Measurements from ENCODE around the gene NRG4.
"Not testable (repeated sequence)": the region's sequence is repeated elsewhere in the genome, so short reads cannot be mapped to it uniquely, and the experiment has no call there.

The NRG4 gene, protein sequence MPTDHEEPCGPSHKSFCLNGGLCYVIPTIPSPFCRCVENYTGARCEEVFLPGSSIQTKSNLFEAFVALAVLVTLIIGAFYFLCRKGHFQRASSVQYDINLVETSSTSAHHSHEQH

DNA sequence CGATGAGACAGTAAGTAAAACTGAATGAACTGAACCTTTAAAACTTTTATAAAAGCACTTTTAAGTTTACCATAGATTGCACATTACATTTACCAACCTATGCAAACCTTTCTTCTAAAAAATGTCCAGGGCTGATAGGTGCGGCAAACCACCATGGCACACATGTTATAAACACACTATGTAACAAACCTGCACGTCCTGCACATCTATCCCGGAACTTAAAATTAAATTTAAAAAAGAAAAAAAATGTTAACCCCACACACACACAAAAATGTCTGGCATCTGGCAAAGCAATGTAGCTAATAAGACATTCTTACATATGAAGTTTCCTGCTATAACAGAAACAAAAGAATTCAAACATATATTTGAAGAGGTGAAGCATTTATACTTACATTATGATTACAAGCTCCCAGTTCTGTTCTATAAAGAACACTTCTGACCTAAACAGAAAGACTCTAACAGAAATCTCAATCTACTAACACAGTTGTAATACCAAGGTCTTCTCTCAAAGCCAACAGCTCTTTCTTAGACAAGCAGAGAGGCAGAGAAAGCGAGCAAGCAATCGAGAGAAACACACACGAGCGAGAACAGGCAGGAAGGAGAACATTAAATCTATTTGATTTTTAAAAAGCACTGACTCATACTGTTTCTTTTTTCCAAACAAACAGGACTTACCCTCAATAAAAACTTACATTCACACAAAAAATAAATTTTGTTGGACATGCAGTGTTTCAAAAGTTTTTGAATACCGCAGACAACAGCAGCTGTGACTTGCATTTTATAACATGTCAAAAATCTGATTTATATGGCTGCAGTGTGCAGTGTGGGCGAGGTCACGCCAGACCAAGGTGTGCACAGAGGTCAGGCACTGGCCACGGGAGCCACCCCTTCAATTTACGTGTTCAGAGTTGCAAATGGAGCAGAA, at the start of gene NRG4:
TSS of gene NRG4 (minus strand) at position 798 of the 925 bp plus-strand sequence. CDS start 1,194 bp downstream, outside the sequence.
- DNase-seq (ENCODE audit: low spot score), result no peak

DNA sequence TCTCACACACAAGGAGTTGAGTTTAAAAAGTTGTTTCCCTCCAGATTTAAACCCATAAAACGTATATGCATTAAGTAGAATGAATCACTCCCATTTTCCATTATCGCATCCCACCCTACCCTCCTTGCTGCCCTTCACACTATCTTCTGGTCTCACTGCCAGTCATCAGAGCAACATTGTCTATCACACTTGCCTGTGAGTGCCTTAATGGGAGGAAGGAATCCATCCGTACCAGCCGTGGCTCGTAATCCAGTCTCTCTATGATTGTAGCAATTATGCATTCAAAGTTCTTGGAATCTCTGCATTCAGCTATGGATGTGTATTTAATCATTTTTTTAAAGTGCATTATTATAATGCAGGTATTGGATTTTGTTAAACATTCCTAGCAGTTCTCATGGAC, 49.5 kb upstream of the NRG4 start:
- no peak for DNase-seq (ENCODE audit: low spot score)

DNA sequence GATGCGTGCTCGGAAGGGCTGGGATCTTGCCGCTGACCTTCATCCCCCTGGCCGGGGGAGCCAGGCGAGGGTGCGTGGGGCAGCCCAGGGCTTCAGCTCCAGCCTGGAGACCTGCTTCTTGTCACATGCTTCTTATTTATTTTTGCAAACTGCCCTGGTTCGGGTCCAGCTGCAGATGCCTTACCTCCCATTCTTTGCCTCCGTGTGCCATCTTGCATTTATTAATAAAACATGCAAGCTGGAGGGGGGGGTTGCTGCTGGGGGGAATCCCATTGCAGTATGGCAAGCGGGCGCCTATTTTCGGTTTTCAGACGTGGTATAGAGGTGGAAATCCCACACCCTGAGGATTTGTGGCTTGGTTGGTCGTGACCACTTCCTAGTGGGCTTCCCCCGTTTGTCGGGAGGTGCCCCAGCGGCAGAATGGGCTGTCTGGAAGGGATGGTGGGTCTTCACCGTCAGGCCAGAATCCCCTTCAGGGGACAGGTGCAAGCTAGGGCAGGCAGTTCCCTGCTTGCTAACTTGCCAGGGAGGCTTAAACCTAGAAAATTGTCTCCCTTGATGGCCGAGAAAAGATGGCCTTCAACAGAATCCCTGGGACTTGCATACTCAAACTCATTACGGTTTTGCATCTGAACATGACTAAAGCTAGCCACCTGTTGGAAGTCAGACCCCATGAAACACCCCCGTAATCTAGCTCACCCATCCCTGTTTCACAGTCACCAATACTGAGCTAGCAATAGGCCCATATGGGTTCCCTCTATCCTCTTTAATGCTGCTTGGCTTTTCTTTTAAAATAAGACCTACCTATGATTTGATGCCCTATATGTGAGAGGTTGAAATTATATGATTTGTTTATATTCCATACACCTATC, 48.1 kb upstream of the NRG4 start:
- DNase-seq (ENCODE audit: low spot score), result no peak

DNA sequence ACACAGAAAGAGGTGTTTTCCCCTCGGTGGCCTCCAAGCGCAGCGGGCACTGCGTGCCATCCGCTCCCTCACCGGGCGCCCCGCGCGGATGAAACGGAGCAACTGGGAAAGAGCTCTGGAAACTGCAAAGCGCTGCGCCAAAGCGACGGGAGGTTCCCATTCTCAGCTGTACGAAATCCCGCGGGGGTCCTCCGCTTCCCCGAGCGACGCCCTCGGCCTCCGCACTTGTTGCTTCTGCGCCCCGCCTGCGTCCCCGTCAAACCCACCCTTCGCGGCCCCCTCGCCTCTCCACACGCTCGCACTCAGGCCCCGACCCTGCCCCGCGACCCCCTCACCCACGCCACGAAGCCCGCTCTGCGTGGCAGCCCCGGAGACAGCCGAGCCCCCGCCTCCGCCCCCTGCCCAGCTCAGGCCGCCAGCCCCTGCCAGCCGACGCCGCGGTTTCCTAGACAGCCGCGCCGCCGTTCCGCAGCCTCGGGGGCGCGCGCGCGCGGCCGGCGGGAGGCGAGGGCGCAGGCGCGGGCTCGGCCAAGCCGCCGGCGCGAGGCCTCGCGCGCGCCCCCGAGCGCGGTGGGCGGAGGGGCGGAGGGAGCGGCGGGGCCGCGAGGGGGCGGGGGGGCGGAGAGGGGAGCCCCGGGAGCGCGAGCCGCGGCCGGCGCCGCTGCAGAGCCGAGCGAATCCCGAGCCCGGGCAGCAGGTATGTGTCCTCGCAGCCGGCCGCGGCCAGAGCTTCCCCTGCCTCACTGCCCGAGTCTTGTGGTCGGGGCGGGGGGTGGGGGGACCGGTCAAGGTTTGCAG, 47.3 kb upstream of the NRG4 start, which contains the start of gene TMEM266:
TSS of gene TMEM266 (plus strand) at position 666 of the 798 bp plus-strand sequence. CDS start 74,279 bp downstream, outside the sequence.
- DNase-seq (ENCODE audit: low spot score), result no peak

DNA sequence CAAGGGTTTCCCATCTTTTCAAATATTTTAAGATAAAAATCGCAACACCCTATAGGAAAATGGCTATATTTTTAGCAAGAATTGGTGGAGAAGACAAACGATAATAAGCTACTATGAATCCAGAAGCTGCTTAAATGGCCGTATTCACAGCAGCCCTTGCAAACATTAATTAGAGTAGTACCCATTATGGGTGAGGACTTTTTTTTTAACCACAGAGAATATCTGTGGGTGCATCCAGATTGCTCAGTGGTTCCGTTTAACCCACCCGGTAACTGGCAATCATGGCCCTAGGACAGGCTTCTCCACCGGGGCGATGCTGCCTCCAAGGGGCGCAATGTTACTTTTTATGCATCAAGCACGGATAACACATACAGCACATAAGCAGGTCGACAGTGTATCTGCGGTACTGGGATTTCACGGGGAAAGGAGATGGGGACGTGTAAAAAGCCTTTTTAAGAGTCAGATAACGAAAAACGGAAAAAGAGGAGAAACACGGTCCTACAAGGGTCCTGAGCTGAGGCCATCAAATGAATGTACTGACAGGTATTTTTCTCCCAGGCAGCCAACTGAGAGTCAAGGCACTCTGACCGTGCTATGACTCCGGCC, 46.6 kb upstream of the NRG4 start:
- DNase-seq (ENCODE audit: low spot score), result no peak

DNA sequence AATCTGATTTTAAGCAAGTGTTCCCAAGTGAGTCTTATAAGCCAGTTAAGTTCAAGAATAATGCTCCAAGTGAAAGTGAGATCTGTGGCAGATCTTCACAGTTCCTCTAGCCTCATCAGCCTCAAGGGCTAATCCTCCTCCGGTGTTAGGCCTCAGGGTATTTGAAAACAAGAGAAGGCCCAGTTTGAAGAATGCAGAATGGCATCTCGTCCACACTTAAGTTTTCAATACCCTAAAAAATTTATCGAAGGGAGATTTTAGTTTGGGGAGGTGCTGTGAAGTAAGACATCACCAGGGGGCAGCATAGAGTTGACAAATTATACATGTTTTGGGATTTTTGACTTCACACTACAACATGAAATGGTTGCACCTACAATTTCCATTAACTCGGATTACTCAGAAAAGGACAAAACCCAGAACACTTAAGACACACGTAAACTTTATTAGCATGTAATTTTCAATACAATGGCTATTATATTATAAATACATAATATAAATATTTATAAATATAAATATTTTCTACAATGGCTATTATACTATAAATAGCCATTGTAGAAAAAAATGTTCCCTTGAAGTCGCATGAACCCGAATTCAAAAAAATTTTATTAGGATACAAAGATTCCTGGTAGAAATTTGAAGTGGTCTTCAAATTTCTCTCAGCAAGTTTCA, 45.2 kb upstream of the NRG4 start:
- DNase-seq (ENCODE audit: low spot score), result peak; percentile 56

DNA sequence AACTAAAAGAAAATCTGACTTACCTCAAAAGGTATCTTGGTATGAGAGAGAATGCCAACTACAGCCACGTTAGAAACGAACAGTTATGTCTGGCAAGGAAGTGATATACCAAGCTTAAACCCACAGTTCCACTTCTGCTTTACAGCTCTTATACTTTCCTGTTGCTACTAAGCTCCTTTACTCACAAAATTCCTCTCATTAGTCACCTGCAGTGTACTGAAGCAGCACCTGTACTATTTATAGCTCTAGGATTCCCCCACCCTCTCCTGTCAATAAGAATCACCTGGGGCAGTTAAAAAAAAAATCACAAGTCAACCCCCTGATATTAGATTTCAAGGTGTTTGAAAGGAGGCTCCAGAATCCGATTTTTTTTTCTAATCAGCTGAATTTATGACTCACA, 44.7 kb upstream of the NRG4 start:
- DNase-seq (ENCODE audit: low spot score), result no peak

DNA sequence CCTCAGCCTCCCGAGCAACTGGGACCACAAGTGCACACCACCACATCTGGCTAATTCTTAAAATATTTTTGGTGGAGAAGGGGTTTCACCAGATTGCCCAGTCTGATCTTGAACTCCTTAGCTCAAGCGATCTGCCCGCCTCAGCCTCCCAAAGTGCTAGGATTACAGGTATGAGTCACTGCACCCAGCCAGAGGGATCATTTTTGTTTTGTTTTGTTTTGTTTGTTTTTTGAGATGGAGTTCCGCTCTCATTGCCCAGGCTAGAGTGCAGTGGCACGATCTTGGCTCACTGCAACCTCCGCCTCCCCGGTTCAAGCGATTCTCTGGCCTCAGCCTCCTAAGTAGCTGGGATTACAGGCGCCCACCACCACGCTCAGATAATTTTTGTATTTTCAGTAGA, 42.0 kb upstream of the NRG4 start:
- not testable (repeated sequence) for DNase-seq (ENCODE audit: low spot score)

DNA sequence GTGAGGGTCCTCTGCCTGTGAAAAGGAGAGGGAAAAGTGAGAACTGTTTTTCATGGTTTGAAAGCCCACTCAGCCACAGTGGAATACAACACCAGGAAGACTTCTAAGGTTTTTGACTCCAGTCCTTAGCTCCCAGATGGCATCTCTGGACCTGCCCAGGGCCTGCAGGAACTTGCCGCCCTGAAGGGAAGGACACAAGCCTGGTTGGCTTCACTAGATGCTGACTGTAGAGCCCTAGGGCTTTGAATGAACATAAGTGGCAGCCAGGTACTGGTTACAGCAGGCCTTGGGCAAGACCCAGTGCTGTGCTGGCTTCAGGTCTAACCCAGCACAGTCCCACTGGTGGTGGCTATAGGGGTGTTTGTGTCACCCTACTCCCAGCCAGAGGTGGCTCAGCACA, 26.3 kb upstream of the NRG4 start:
- no peak for DNase-seq (ENCODE audit: low spot score)

DNA sequence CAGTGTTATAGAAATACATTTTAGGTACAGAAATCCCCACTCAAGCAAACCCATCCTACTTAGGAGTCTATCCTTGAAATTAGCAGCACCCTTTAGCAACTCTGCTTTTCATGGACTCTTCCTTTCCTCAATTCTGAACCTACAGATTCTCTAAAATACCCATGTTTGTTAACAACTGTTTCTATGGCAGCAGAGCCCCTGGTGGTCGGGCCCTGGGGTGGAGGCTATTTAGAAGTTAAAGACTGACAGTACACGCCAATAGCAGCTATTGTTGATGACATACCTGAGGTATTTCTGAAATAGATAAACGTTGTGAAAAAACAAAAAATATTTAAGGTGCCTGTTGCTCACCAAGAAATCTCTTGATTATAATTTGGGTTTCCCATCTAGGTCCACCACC, 23.4 kb upstream of the NRG4 start:
- no peak for DNase-seq (ENCODE audit: low spot score)

DNA sequence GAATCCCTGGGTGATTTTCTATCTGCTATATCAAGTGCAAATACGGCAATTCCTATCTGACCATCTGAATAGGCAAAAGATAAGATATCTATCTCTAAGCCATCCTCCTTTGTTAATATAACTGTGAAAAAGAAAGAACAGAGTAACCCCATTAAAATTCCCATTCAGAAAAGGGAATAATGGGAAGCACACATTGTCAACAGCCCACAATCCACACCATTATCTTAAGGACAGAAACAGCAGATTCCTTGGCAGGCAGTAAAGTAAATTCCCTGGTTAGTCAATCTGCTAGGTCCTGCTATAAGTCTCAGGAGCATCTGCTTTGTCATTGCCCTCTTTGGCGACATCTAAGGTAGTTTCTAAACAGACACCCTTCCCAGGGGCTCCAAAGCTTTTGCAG, 21.9 kb upstream of the NRG4 start:
- no peak for DNase-seq (ENCODE audit: low spot score)

DNA sequence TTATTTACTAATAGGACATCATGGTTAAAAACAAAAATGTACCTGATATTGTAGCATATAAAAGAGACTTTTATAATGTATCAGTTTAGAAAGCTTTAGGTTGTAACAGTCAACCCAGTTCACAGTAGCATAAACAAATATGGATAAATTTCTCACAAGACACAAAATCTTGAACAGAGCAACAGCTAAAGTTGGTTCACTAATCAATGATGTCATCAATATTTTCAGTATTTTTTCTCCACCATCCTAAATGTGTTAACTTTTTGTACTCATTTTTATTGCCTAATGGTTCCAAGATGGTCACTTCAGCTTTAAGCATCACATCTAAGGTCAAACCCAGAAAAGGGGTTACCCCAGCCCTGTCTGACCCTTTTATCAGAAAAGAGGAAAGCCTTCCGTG, 21.2 kb upstream of the NRG4 start:
- DNase-seq (ENCODE audit: low spot score), result no peak

DNA sequence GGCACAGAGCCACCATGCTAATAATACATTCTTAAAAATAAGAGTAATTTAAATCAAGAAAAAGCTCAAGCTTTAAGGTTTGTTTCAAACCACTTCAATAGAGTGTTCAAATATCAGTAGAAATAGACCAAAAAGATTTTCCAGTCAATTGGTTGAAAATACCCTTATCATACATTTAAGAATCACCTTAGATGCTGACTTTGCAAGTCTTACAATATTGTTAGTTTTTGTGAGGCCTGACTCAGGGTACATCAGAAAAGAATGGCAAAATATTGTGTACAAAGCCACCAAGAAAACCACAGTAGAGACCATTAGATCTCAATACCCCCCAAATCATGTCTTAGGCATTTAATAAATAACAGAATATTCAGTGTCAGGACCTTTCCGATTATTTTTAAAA, 19.8 kb upstream of the NRG4 start:
- no peak for DNase-seq (ENCODE audit: low spot score)

DNA sequence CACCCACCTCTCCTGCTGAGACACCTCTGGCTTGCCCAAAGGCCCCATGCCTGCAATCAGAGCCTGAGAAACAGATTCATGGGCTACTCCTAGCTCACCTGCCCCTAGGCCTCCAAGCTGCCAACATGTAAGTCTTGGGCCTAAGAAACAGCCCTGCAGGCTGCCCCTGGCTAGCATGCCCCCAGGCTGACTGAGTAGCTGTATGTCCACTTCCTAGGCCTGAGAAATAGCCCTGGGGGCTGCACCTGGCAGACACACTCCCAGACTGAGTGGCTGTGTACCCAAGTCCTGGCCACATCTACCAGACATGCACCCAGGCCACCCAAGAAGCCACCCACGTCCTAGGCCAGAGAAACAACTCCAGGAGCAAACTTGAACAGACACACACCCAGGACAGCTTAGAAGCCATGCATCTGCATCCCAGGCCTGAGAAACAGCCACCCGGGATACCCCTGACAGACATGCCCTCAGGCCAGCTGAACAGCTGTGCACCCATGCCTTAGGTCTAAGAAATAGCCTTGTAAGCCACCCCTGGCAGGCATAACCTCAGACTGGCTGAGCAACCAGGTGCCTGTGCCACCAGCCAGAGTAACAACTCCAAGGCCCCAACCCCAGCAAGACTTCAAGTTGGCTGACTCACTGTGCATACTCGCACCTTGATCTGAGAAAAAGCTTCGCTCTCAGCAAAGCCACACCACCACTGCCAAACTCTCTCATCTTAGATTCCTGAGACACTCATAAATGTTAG, 12.0 kb upstream of the NRG4 start:
- no peak for DNase-seq (ENCODE audit: low spot score)

DNA sequence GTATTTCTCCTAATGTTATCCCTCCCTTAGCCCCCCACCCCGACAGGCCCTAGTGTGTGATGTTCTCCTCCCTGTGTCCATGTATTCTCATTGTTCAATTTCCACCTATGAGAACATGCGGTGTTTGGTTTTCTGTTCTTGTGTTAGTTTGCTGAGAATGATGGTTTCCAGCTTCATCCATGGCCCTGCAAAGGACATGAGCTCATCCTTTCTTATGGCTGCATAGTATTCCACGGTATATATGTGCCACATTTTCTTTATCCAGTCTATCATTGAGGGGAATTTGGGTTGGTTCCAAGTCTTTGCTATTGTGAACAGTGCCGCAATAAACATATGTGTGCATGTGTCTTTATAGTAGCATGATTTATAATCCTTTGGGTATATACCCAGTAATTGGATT, 1.2 kb upstream of the NRG4 start:
- DNase-seq (ENCODE audit: low spot score), result not testable (repeated sequence)

DNA sequence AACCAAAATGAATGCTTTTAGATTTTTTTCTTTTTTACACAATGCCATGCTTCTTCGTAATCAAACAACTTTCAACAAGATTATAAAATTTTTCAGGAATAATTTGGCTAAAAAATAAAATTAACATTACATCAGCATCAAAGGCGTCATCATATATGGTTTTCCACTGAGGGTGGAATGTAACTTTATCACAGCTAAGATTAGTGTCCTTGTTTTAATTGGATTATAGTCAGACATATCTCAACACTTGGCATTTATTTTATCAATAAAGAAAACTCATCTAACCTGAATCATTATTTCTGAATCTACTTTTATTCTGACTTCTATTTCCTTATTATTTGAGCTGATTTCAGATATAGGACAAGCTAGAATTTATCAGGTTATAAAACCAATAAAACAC, 1.6 kb downstream of the NRG4 start:
- no peak for DNase-seq (ENCODE audit: low spot score)

DNA sequence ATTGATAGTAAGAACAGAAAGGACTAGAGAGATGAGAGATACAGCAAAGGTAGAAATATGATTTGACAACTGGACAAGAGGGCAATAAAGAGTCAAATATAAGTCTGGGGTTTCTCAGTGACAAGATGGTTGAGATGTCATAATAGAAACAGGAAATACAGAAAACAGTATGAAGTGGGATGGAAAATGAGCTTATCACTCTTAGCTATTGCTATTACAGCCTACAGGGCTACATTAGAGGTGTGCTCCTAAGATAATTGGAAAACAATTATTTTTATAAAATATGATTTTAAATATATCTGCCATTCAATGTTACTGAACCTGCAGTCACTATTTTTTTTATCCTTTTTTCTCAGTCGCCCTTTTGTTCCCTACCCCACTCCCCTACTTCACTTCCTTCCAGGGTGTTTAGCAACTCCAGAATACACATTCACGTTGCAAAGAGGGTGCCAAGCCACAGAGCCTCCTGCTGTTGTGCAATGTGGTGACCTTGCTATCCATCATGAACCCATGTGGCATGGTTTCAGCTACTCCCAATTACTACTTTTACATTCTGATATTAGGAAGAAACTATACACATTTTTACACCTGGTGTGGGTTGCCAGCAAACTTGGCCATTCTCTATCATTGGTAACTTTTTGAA, 6.0 kb downstream of the NRG4 start:
- no peak for DNase-seq (ENCODE audit: low spot score)

DNA sequence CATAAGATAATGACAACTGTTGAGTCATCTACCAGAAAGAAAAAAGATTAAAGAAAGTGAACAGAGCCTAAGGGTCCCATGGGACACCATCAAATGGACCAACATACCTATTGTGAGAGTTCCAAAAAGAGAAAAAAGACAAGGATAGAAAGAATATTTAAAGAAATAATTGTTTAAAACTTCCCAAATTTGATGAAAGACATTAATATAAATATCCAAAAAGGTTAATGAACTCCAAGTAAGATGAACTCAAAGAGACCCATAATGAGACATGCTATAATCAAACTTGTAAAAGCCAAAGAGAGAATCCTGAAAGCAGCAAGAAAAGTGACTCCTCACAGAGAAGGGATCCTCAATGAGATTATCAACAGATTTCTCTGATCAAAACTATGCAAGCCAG, 8.9 kb downstream of the NRG4 start:
- DNase-seq (ENCODE audit: low spot score), result no peak

DNA sequence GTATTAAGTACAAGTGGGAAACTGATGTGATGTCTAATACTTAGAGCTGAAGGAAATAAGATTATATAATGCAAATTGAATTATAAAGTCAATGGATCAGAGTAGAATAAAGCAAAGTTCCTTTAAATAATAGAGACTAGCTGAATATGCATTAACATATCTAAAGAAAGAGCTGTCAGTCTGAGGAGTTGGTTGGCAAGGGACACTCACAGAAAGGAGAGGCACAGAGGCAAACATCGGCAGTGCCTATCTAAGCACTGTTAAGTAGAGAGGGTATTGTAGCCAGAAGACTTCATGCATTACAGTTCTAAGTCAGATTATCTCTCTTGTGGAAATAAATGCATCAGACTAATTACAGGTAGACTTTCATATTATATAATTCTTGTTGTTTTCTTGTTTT, 16.6 kb downstream of the NRG4 start:
- DNase-seq (ENCODE audit: low spot score), result no peak

DNA sequence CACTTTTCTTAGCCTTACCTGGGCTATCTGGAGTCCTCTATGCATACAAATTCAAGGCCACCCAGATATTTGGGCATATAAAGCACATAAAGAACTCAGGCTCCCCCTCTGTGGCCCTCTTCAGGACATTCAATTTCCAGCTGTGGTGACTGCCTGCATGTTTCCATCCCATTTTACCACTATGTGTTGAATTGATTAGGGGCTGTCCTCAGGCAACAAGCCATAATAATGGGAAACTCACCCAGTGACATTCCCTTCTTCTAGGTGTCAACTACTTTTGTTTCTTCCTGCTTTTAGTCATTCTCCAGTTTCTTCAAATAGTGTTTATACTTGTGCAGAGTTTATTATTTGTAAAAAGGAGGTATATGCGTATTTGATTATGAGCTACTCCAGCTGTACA, 18.0 kb downstream of the NRG4 start:
- no peak for DNase-seq (ENCODE audit: low spot score)

Data from CD4-positive, alpha-beta T cell treated with Interleukin-15 for 4 hours (primary cell).